Adrenal gland (tissue), 5 donors: ENCODE data around the gene XYLT1.

Experiments used
- POLR2A ChIP-seq, 2 donors: fragments of 450-650 bp; IDR thresholded peaks; one replicate each; pipeline ENCODE4 v1.6.1; 2017; ENCODE audit warnings: antibody characterized with exemption in 2 of 2, mild to moderate bottlenecking in 2 of 2, moderate library complexity in 1 of 2
- TF ChIP-seq, protein P1 (sequence below), 6 experiments: fragments of 450-650 bp in 4 of 6; fragments of 200-600 bp in 2 of 6; sonication (generic) in 1 of 6; IDR thresholded peaks; 1 replicate in 5 of 6; 2 replicates in 1 of 6; pipeline versions ENCODE4 v1.5.1 to v1.8.0; 2016 to 2021; ENCODE audit warnings: antibody characterized with exemption in 6 of 6, mild to moderate bottlenecking in 2 of 6, moderate library complexity in 1 of 6
- donor health status: DM: no; HTN: no; CAD: no.

GRCh38 chr16:17413508-17413907, 57.3 kb downstream of the XYLT1 start:
- TF ChIP-seq, protein P1, sequence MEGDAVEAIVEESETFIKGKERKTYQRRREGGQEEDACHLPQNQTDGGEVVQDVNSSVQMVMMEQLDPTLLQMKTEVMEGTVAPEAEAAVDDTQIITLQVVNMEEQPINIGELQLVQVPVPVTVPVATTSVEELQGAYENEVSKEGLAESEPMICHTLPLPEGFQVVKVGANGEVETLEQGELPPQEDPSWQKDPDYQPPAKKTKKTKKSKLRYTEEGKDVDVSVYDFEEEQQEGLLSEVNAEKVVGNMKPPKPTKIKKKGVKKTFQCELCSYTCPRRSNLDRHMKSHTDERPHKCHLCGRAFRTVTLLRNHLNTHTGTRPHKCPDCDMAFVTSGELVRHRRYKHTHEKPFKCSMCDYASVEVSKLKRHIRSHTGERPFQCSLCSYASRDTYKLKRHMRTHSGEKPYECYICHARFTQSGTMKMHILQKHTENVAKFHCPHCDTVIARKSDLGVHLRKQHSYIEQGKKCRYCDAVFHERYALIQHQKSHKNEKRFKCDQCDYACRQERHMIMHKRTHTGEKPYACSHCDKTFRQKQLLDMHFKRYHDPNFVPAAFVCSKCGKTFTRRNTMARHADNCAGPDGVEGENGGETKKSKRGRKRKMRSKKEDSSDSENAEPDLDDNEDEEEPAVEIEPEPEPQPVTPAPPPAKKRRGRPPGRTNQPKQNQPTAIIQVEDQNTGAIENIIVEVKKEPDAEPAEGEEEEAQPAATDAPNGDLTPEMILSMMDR (IDR thresholded peaks at IDR 0.05) = no peak
- TF ChIP-seq POLR2A (IDR thresholded peaks at IDR 0.05) = no peak
